SIG-M5 treated with dmso at 0.1 percent for 504 hours (cell line): ENCODE measurements around the gene GSTP1.

Experiments used
- DNase-seq: peaks from one replicate; lab custom pipeline; 2025; ENCODE audit not compliant: unreplicated experiment; lab: John Stamatoyannopoulos, UW

Gene GSTP1

GRCh38 chr11:67629386-67630227 is 46.0 kb downstream of the GSTP1 start, which contains the start of gene NUDT8:
TSS of gene NUDT8 (minus strand) at chr11:67629937. CDS start at chr11:67629911, 26 bp downstream.
- peak; percentile 79 for DNase-seq

GRCh38 chr11:67630228-67630942 is 46.8 kb downstream of the GSTP1 start:
- DNase-seq = peak; percentile 97

DNA sequence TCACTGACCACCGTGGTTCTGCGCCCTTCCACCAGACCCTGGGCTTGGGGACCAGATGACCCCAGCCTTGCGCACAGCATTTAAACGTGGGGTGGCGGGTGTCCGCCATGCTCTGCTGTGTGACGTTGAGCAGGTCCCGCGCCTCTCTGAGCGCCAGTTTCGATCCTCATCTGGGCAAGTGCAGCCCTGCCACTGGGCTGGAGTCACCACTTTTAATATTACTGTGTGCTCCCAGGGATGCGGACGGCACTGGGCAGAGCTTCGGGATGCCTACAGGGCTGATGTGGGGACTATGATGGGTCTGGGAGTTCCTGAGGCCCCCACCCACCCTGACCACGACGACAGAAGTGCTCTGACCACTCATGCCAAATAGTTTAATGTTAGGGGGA is 47.3 kb downstream of the GSTP1 start:
- no peak for DNase-seq

DNA sequence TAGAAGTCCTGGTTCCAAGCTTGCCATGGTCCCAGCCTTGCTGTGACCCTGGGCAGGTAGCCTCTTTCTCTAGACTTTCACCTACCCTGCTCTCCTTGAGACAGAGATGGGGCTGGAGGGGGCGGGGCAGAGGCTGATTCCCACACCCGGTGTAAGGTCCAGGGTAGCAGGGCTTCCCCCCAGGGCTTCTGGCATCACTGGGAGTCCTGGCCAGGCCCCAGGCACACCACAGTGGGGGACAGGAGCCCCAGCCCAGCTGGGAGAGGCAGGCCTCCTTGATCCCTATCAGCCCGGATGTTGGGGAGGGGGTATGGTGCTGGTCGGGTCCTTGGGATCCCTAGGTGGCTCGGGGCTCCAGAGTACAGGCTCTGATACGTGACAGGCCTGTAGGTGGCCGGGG is 47.8 kb downstream of the GSTP1 start:
- no peak for DNase-seq

DNA sequence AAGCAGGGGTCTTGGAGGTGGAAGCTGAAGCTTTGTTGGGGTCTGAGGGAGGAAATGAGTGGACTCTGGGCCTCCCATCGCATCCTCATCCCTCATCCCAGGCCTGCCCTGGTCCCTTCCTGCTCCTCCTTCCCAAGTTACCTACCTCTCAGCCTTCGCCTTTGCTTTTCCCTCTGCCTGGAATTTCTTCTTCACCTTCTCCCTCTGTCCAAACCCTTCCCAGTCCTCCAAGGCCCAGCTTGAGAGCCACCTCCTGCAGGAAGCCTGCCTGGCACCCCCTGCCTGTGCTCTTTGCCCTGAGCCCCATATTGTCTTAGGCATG is 48.2 kb downstream of the GSTP1 start:
- no peak for DNase-seq

- no peak for DNase-seq
These were observed 48.8 kb downstream of the GSTP1 start for GRCh38 chr11:67632175-67632981.

- DNase-seq = no peak
These were observed 49.6 kb downstream of the GSTP1 start for GRCh38 chr11:67632982-67633755.

DNA sequence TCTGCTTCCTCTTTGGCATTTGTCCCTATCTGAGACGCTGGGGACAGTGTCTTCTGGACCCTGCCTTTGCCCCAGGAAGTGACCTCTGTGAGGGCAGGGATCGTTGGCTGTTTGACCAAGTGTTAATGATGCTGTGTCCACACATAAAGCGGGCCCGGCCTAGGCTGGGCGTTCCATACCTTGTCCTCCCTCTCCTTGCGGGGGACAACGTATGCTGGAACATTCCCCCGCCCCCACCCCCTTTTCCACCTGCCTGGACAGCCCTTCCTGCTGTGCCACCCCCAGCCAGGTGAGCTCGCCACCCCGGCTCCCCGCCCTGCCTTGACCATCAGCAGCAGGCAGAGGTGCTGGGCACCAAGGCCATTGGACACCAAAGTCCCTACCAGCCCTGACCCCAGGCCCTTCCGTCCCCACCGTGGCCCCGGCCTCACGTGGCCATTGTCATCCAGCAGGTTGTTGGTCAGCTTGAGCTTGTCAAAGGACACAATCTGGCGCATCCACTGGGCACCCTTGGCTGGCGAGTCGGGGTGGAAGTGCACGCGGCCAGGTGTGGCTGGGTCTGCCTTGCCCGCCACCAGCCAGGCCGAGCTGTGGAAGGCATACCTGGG is 50.2 kb downstream of the GSTP1 start:
- no peak for DNase-seq

DNA sequence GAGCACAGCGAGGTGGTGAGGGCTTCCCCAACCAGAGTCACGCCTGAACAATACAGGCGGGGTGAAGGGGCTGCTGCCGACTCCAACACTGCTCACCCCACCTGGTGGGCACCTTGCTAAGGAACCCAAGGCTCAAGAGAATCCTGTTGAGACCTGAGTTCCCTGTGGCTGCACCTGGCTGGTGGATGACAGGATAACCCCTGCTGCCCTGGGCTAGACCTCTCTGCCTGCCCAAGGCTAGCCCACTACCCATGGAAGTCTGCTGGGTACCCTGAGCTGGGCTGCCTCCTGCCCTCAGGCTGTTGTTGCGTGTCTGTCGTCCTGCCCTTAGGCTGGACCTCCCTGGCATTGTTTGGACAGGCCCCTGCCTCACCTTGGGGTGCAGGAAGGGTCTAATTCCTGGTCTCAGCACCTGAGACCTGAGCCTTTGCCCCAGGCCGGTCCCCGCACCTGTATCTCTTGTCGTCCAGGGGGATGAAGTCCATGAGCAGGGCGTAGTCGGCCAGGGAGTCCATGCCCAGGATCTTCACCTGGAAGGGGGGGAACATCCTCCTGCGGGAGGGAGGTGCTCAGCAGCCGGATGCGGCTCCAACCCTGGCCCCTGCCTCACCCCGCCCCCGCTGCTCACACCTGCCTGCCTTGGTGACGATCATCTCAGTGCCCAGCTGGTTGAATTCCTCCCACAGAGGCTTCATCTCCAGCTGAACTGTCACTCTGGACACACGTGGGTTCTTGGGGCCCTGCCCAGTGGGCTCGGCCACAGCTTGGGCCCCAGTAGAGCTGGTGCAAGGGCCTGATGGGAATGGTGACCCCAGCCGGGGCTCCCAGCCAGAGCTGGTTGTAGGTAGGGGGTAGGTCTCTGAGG is 51.0 kb downstream of the GSTP1 start:
- DNase-seq = no peak

GRCh38 chr11:67635231-67635521 is 51.6 kb downstream of the GSTP1 start:
- DNase-seq = no peak
